Gastrocnemius medialis (tissue), 4 donors: ENCODE data around the gene TMEM126A. TPM values are rescaled to one million over a fixed set of nuclear protein-coding genes. Genes with fewer than 3 reads are reported as not detected.

ENCODE experiments used
- ATAC-seq, 2 donors: fragments of 150-250 bp; one replicate each; pipeline ENCODE4 v1.9.1; 2016
- DNase-seq, 2 donors: peaks; one replicate each; pipeline ENCODE4 v3.0.0-alpha.2; 2019
- H3K27ac ChIP-seq, 4 donors: fragments of 200-600 bp; sonication (generic); 1 replicate in 1 of 4; 2 replicates in 3 of 4; pipeline ENCODE4 v1.5.1; 2016 to 2018; ENCODE audit warnings: mild to moderate bottlenecking in 2 of 4, moderate library complexity in 1 of 4
- H3K27me3 ChIP-seq, 3 donors: fragments of 200-600 bp; sonication (generic) in 2 of 3; 1 replicate in 1 of 3; 2 replicates in 2 of 3; pipeline versions ENCODE4 v1.5.1 to v1.6.0; 2016 to 2019; ENCODE audit warnings: mild to moderate bottlenecking in 1 of 3, moderate library complexity in 1 of 3
- H3K36me3 ChIP-seq, 2 donors: fragments of 200-600 bp; sonication (generic) in 1 of 2; one replicate each; pipeline ENCODE4 v1.5.1; 2017 to 2018
- H3K4me1 ChIP-seq, 2 donors: fragments of 200-600 bp; sonication (generic) in 1 of 2; one replicate each; pipeline ENCODE4 v1.5.1; 2016 to 2017; ENCODE audit warnings: mild to moderate bottlenecking in 2 of 2
- H3K4me3 ChIP-seq, 4 donors: fragments of 200-600 bp; sonication (generic) in 3 of 4; 1 replicate in 1 of 4; 2 replicates in 3 of 4; pipeline ENCODE4 v1.5.1; 2016 to 2019; ENCODE audit warnings: mild to moderate bottlenecking in 2 of 4
- H3K9me3 ChIP-seq, 3 donors: fragments of 200-600 bp; sonication (generic) in 2 of 3; 1 replicate in 1 of 3; 2 replicates in 2 of 3; pipeline ENCODE4 v1.5.1; 2016 to 2019
- CTCF ChIP-seq, 5 experiments: fragments of 450-650 bp in 3 of 5; fragments of 200-600 bp in 2 of 5; sonication (generic) in 2 of 5; IDR thresholded peaks in 4 of 5; conservative IDR thresholded peaks in 1 of 5; 1 replicate in 4 of 5; 2 replicates in 1 of 5; pipeline ENCODE4 v1.5.1; 2016 to 2019; ENCODE audit warnings: antibody characterized with exemption in 5 of 5, mild to moderate bottlenecking in 3 of 5, moderate library complexity in 3 of 5
- POLR2A ChIP-seq, 2 donors: fragments of 450-650 bp; IDR thresholded peaks; one replicate each; pipeline ENCODE4 v1.6.1; 2017; ENCODE audit warnings: antibody characterized with exemption in 2 of 2, mild to moderate bottlenecking in 2 of 2, moderate library complexity in 2 of 2
- in situ Hi-C, 4 donors: fragments of 200-750 bp; cut with MboI; loops; one replicate each; pipeline versions ENCODE4 v1.15.0 to v1.8.0; 2017; ENCODE audit warnings: low sequenced_read_pairs in 4 of 4
- intact Hi-C: fragments of 100-400 bp; cut with DNase I; formaldehyde crosslinking; loops from one replicate; pipeline ENCODE4 v1.15.1; 2023; ENCODE audit warnings: low total_unique reads
- total RNA-seq, 4 donors: library from RNA; depleted of rRNA; stranded (reverse); fragments of >200 nt; gene quantifications; one replicate each; pipeline versions ENCODE4 v1.1.0 to v1.2.3, GENCODE V29; 2016

The TMEM126A gene
- total RNA-seq, 4 donors from 2014 or later: 23.9 to 46.8 (median 35.3) TPM

GRCh38 chr11:85658180-85658579 is 10.4 kb downstream of the TMEM126A start:
- intact Hi-C loops: no loop called here
- H3K36me3 ChIP-seq: peaks cover 0 to 39% of the 10 kb centered on the region in 2 donors
- in situ Hi-C loops: loop anchor here in 1 of 4 donors (25.0 kb wide), 1 partner anchor 379 kb away; no protein-coding TSS in a partner anchor

GRCh38 chr11:85661972-85662664 is 14.4 kb downstream of the TMEM126A start:
- in situ Hi-C loops: loop anchor here in 1 of 4 donors (25.0 kb wide), 1 partner anchor 375 kb away; no protein-coding TSS in a partner anchor
- no peaks in the 10 kb centered on the region for H3K9me3 ChIP-seq
- H3K4me3 ChIP-seq: peak overlapping the region; percentile 91 to 98 (median 97)
- H3K36me3 ChIP-seq: peaks cover 0 to 24% of the 10 kb centered on the region in 2 donors
- no peaks in the 10 kb centered on the region for H3K27me3 ChIP-seq
- no peak for DNase-seq
- ATAC-seq: no peak
- peaks cover 60 to 68% of the 10 kb centered on the region in 2 donors for H3K4me1 ChIP-seq
- no peak for TF ChIP-seq POLR2A (IDR thresholded peaks at IDR 0.05)
- no peak for TF ChIP-seq CTCF (IDR thresholded peaks at IDR 0.05 in 4 of 5, conservative IDR thresholded peaks at IDR 0.05 in 1 of 5)
- intact Hi-C loops: loop anchor here (5.0 to 10.0 kb wide), 2 partner anchors 187 to 585 kb away; no protein-coding TSS in a partner anchor
- H3K27ac ChIP-seq: peak overlapping the region in 3 of 4 donors; percentile 1 to 93 (median 45)

More at GRCh38 chr11:85658180-85658579, 10.4 kb downstream of the TMEM126A start:
- TF ChIP-seq POLR2A (IDR thresholded peaks at IDR 0.05) (no peak), CTCF (IDR thresholded peaks at IDR 0.05 in 4 of 5, conservative IDR thresholded peaks at IDR 0.05 in 1 of 5) (no peak)
- Histone ChIP-seq H3K27me3 (no peaks in the 10 kb centered on the region), H3K4me1 (peaks cover 60% of the 10 kb centered on the region in 2 donors), H3K27ac (peak overlapping the region in 1 of 4 donors; percentile 45), H3K4me3 (no peak overlapping the region), H3K9me3 (no peaks in the 10 kb centered on the region)
- DNase-seq (no peak), ATAC-seq (no peak)

- Histone ChIP-seq H3K9me3 (no peaks in the 10 kb centered on the region), H3K36me3 (peaks cover 0 to 13% of the 10 kb centered on the region in 2 donors), H3K27ac (peak overlapping the region; percentile 93 to 99 (median 98)), H3K4me3 (peak overlapping the region; percentile 91 to 98 (median 97)), H3K4me1 (peaks cover 49 to 58% of the 10 kb centered on the region in 2 donors), H3K27me3 (no peaks in the 10 kb centered on the region)
- DNase-seq (no peak), ATAC-seq (no peak)
- TF ChIP-seq CTCF (IDR thresholded peaks at IDR 0.05 in 4 of 5, conservative IDR thresholded peaks at IDR 0.05 in 1 of 5) (no peak), POLR2A (IDR thresholded peaks at IDR 0.05) (no peak)
- intact Hi-C loops: loop anchor here (5.0 to 10.0 kb wide), 2 partner anchors 188 to 584 kb away; no protein-coding TSS in a partner anchor
- in situ Hi-C loops: loop anchor here in 1 of 4 donors (25.0 kb wide), 1 partner anchor 374 kb away; no protein-coding TSS in a partner anchor
Observed at GRCh38 chr11:85663080-85663752, 15.4 kb downstream of the TMEM126A start.

GRCh38 chr11:85663753-85664614 is 16.2 kb downstream of the TMEM126A start:
- Histone ChIP-seq H3K27ac (peak overlapping the region; percentile 93 to 99 (median 98)), H3K36me3 (peaks cover 0 to 5% of the 10 kb centered on the region in 2 donors), H3K4me3 (peak overlapping the region; percentile 91 to 98 (median 97)), H3K4me1 (peaks cover 42 to 50% of the 10 kb centered on the region in 2 donors), H3K9me3 (no peaks in the 10 kb centered on the region), H3K27me3 (no peaks in the 10 kb centered on the region)
- in situ Hi-C loops: loop anchor here in 1 of 4 donors (25.0 kb wide), 1 partner anchor 373 kb away; no protein-coding TSS in a partner anchor
- ATAC-seq (peak; percentile 67 to 79), DNase-seq (peak; percentile 65 to 73)
- no peak for TF ChIP-seq POLR2A (IDR thresholded peaks at IDR 0.05)
- peak; percentile 37 to 84 (median 67) for TF ChIP-seq CTCF (IDR thresholded peaks at IDR 0.05 in 4 of 5, conservative IDR thresholded peaks at IDR 0.05 in 1 of 5)
- intact Hi-C loops: loop anchor here (2.0 to 10.0 kb wide), 4 partner anchors 15 to 583 kb away; no protein-coding TSS in a partner anchor
